Stimulated activated CD8-positive, alpha-beta memory T cell treated with anti-CD3 and anti-CD28 coated beads, Interleukin-4, amount 100 ng/mL, for 4 hours (primary cell): ENCODE results near the gene LMF1.
"Not testable (repeated sequence)": the region's sequence is repeated elsewhere in the genome, so short reads cannot be mapped to it uniquely, and the experiment has no call there.

Experiments used
- DNase-seq, 2 donors: peaks; one replicate each; pipeline ENCODE4 v3.0.0-alpha.2; 2020; ENCODE audit warnings: low read depth in 2 of 2, low spot score in 1 of 2

The LMF1 gene

GRCh38 chr16:951660-952301 is 19.0 kb downstream of the LMF1 start:
- DNase-seq, result no peak

- not testable (repeated sequence) for DNase-seq
Observed at GRCh38 chr16:950733-951573, 19.8 kb downstream of the LMF1 start.

GRCh38 chr16:948767-949166 is 22.0 kb downstream of the LMF1 start:
- DNase-seq, result not testable (repeated sequence)

GRCh38 chr16:947922-948303 is 22.9 kb downstream of the LMF1 start:
- DNase-seq, result not testable (repeated sequence)

- DNase-seq, result no peak
Observed at GRCh38 chr16:947255-947921, 23.4 kb downstream of the LMF1 start.

GRCh38 chr16:946048-946395 is 24.8 kb downstream of the LMF1 start:
- no peak for DNase-seq

- no peak for DNase-seq
Observed at GRCh38 chr16:945271-946047, 25.3 kb downstream of the LMF1 start.

GRCh38 chr16:943971-944370 is 26.8 kb downstream of the LMF1 start:
- no peak for DNase-seq

GRCh38 chr16:942436-943060 is 28.2 kb downstream of the LMF1 start:
- DNase-seq, result no peak

- DNase-seq, result no peak
Observed at GRCh38 chr16:939941-940340, 30.8 kb downstream of the LMF1 start.

GRCh38 chr16:939311-939710 is 31.5 kb downstream of the LMF1 start:
- no peak for DNase-seq

- DNase-seq, result no peak
Observed at GRCh38 chr16:938752-939151, 32.0 kb downstream of the LMF1 start.

GRCh38 chr16:938136-938535 is 32.6 kb downstream of the LMF1 start:
- DNase-seq, result no peak

- no peak for DNase-seq
Observed at GRCh38 chr16:937723-938122, 33.1 kb downstream of the LMF1 start.

- DNase-seq, result no peak
Observed at GRCh38 chr16:937311-937710, 33.5 kb downstream of the LMF1 start.

GRCh38 chr16:935684-936083 is 35.1 kb downstream of the LMF1 start:
- DNase-seq, result no peak

GRCh38 chr16:934178-934577 is 36.6 kb downstream of the LMF1 start:
- no peak for DNase-seq

- DNase-seq, result no peak
Observed at GRCh38 chr16:933581-933980, 37.2 kb downstream of the LMF1 start.

- no peak for DNase-seq
Observed at GRCh38 chr16:932831-933330, 37.9 kb downstream of the LMF1 start.

GRCh38 chr16:931626-932500 is 38.9 kb downstream of the LMF1 start:
- no peak for DNase-seq
